HG03103 (cell line): ENCODE measurements around the gene C2orf68.
"Not testable (repeated sequence)": the region's sequence is repeated elsewhere in the genome, so short reads cannot be mapped to it uniquely, and the experiment has no call there.

Source experiments
- ATAC-seq: cut with Tn5 transposase; IDR thresholded peaks from one replicate; pipeline ENCODE4 v1.9.1; 2021; ENCODE audit warnings: low read depth; ENCODE audit not compliant: unreplicated experiment

The C2orf68 gene

DNA sequence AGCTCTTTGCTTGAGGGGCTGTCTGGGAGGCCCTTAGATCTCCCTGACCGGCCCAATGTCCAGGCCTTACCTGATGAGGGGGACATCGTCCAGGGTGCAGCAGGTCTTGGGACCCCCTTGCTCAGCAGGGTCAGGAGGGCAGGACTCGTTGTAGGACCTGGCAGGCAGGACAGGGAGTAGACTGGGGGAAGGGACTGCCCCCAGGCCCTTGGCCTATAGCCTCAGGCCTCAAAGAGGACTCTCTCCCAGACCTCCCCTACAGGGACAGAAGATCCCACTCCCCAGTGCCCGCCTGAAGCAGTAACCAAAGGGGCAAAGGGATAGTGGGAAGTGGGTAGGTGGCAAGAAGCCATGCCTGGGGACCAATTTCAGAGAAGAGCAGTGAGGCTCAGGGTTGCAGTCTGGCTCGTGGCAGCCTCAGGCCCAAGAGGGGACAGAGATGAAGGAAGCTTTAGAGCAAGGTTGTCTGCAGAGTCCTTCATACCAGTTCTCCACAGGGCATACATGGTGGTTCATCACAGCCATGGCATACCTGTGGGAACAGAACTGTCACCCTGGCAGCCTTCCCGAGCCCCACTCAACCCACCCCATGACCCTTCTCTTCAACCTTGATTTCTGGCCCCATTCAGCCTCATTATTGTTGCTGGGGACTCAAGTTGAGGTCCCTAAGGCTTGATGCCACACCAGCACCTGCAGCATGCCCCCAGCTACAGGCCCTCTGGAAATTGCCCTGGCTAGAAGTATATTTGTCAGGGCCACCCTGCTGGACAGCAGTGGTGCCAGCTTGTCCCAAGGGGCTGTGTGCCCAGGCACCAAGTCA is 10.7 kb downstream of the C2orf68 start:
- no peak for ATAC-seq

DNA sequence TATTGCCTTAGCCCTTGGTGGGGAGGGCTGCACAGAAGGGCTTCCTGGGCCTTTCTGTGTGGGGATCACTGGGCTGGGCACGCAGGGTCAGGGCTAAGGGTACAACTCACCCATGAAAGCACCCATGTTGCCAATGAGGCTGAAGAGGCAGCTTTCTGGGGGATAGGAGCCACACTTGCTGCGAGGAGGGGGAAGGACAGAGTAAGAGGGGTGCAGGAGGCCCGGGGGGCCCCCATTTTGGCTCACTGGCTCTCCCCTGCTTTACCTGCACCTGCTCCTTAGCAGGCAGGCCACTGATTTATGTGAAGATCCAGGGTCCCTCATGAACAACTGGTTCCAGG is 11.7 kb downstream of the C2orf68 start:
- no peak for ATAC-seq

DNA sequence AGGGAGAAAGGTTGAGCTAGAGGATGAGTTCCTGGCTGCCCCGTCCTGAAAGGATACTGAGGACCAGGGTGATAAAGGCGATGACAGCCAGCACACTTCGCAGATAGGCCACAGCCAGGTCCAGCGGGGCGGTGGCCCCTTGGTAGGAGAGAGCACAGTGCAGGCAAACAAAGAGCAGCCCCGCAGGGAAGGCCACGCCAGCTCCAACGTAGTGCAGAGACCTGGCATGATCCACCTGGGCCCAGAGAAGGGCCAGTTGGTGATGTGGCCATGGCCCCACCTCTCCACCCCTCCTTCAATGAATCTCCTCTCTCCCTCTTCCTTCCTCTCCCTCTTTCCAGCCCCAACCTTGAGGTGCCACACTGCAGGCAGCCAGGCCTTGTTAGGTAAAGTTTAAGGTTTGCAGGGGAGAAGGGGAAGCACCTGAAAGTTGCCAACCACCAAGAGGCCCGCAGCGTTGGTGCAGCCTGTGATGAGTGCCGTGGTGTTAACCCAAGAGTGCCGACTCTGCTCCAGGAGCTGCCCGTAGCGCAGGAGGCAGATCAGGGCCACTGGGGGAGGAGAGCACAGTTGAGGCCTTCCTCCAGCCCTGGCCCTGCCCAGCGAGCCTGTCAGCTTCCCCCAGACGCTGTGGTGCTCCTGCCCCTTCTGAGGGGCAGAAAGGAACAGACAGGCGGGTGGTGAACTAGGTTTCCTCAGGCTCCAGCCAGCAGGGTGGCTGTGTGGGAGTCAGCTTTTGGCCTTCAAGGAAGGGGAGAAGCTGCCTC is 12.2 kb downstream of the C2orf68 start:
- no peak for ATAC-seq

DNA sequence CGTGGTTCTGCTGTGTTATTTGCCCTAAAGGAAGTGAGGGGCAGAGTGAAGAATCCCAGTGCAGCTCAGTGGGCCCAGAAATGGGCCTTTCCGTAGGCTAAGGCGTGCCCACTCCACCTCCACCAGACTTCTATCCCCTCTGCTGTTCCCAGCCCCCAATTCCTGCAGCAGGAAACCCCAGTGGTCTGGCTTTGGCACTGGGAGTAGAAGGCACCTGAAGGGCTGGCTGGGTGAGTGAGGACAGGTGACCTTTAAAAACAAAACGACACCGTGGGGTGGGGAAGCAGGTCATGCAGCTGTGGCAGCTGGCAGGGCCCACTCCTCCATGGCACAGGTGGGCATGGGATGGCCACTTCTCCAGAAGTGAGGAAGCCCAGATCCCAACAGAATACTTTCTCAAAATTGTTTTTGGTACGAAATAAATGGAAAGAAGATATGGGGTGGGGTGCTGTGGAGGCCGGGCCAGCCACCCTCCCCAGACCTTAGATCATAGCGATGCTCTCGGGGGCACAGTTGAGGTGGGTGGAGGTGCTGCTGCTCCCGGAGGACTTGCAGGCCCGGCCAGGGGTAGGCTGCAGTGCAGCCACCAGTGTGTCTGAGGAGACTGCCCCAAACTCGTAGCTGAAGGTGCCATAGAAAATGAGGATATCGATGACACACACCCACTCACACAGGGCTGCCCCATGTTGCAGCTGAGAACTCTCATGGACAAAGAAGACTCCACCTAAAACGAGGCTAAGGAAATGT is 13.1 kb downstream of the C2orf68 start:
- no peak for ATAC-seq

DNA sequence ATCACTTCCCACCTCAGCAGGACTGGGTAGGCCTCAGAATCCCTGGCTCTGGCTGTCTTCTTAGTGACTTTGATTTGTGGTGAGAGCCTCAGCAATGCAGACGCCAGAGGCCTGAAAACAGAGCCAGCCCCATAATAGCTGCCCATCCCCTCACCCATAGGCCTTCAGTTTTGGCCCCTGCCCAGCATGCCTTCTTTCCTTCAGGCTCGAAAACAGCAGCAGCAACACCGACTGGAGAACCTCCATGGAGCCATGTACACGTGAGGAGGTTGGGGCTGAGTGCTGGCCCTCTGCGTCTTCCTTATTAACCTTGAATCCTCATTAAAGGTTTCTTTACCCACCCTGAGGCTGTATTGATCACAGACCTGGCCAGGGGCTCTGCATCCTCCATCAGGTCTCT is 14.6 kb downstream of the C2orf68 start:
- no peak for ATAC-seq

DNA sequence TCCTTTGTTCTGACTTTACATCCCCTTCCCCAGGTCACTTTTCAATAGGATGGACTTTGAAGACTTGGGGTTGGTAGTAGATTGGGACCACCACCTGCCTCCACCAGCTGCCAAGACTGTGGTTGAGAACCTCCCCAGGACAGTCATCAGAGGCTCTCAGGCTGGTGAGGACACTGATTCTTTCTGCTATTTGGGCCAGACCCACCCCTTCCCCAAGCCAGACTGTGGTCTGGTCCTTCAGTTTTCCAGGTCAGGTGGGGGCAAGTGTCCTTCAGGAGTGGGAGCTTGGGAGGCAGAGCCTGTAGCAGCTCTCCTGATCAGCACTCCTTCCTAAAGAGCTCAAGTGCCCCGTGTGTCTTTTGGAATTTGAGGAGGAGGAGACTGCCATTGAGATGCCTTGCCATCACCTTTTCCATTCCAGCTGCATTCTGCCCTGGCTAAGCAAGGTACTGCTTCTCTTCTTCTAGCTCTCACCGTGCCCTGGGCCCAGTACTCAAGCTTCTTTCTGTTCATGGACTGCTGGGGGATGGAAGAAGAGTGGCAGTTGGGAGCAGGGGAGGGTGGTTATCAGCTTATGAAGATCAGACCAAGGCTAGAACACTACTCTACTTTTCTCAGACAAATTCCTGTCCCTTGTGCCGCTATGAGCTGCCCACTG is 15.3 kb downstream of the C2orf68 start:
- ATAC-seq: no peak

DNA sequence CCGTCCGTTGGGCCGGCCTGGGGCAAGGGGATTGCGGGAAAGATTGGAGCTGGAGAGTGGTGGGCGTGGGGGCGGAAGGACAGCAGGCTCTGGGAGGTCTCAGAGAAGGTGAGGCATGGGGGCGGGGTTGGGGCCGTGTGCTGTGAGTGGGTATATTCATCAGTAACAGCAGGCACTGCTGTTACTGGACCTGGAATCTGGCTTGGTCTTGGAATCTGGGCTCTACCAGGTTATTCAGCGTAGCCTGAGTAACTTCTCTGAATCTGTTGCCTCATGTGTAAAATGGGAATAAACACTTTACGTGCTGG is 15.9 kb downstream of the C2orf68 start:
- no peak for ATAC-seq

DNA sequence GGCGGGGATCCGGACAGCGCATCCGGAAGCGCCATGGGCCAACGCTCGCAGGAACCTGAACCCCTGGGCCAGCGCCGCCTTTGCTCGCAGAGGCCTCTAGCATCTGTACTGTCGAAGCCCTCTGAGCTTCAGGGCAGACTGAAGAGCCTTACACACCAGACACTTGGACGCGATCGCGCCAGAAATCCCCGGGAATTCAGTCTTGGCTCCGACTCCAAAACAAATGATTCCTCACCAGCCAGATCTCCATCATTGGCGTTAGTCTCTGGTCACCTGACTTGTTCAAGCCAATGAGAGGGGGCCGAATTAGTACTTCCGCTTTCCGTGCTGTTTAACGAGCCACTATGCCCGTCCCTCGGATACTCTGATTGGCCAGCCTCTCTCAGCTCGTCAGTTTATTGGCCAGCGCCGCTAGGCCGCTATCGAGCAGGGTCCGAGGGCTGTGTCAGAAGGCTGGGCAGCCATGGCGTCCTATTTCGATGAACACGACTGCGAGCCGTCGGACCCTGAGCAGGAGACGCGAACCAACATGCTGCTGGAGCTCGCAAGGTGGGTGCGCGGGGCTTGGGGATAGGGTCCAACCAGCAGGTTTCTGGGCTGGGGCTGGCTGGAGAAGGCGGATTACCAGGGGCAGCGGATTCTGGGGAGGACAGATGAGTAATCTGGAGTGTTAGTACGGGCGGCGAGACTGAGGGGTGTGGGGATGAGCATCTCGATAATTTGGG is 16.4 kb downstream of the C2orf68 start, which contains the start of gene RNF181:
TSS of gene RNF181 (plus strand) at position 445 of the 725 bp plus-strand sequence. CDS start at position 464, 19 bp downstream.
- ATAC-seq: peak; percentile 99

DNA sequence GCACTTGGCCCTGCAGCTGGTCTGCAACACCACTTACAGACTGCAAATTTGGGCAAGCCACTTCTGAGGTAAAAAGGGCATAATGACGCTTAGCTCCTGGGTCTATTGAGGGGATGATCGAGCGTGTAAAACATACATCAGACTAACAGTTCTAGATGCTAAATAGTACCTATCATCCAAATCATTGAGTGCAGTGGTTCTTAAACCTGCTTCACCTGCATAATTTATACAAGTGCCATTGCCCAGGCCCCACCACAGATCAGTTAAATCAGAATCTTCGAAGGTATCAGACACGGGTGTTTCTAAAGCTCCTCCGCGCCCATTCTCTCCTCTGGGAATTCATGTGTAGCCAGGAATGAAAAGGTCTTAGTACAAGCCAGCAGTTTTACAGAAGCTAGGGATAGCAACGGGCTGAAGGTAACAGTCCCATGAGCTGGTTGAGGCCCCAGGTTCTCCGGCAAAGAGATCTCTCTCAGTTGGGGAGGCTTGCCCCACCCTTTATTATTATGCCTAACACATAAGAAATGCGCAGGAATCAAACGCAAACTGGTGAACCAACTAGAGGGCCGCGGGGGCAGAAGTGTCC is 17.1 kb downstream of the C2orf68 start:
- ATAC-seq: no peak

DNA sequence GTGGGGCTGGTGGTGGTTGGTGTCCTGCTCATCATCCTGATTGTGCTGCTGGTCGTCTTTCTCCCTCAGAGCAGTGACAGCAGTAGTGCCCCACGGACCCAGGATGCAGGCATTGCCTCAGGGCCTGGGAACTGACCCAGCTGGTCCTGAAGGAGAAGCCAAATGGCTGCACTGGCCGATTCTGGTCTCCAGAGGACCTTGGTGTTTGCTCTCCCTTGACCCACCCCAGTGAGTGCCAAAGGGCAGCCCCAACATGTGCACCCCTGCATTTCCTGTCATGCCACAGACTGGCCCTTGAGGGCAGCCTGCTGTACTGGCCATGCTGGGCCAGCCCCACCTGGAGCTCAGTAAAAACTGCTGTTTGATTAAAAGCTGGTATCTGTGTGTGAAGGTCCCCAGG is 18.8 kb downstream of the C2orf68 start:
- no peak for ATAC-seq

DNA sequence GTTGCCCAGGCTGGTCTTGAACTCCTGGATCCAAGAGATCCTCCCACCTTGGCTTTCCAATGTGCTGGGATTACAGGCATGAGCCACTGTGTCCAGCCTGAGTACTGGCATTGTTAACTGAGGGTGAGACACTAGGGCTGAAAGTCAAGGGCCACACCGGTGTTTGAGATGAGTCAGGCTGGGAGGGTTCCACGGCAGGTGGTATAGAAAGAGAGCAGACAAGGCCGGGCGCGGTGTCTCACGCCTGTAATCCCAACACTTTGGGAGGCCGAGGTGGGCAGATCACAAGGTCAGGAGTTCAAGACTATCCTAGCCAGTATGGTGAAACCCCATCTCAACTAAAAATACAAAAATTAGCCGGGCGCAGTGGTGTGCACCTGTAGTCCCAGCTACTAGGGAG is 19.6 kb downstream of the C2orf68 start:
- not testable (repeated sequence) for ATAC-seq

DNA sequence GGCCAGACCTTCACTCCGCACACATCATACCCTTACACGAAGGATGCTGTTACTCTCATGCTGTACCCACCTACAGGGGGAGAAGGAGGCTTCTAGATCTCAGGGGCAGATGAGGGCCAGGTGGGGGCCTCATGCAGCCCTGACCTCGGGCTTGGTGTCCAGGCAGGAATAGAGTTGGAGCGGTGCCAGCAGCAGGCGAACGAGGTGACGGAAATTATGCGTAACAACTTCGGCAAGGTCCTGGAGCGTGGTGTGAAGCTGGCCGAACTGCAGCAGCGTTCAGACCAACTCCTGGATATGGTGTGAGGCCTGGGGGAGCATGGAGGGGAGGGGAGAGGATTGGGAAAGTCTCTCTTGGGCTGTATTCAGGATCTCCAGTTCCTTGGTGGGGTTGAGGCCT is 20.3 kb downstream of the C2orf68 start:
- no peak for ATAC-seq

DNA sequence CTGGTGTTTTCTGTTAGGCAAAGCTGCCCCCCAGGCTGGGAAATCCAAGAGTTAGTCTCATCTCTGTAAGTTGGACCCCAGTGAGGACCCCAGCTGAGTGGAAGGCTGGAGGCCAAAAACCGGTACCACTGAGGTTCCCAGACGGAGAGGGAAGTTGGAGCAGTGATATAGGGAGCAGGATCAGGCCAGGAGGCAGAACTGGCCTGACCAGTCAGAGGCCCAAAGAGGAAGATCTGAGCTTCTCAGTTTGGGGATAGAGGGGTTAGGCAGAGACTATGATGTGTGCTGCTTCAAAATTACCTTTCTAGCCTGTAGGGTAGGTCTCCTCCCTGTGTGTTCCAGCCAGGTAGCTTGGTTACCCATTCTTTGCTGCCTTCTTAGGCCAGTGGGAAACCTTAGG is 20.9 kb downstream of the C2orf68 start:
- ATAC-seq: no peak

DNA sequence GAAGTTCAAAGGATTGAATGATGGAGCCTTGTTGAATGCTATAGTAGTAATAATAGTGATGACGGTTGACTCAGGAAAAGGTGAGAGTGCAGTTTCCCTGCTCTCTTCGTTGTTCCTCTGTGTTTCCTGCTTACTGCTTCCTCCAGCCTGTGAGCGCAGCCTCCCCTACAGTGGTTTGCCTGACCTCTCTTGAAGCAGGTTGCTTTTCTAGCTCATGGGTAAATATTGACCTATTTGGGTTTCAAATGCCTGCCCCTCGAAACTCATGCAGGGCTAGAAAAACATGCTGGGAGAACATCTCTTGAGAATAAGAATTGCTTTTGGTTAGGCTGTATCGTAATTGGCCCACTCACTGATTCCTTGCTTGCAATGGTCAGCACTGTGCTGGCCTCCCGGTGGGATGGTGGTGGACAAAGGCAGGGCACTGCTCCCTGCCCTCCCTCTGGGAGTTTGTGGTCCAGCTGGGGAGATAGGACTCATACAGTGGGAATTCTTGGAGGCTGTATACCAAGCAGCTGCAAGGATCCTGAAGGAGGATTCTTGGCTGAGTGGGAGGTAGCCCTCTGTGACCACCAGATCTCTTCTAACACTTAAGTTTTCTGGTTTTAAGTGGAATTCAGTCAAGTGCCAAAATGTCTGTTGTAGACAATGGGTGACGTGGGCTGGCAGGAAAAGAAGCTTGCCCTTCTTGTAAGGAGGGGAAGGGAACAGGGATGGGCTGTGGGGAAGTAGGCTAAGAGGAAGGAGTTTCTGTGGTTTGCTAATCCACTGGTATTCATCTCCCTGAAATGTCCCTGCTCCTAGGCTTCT is 21.7 kb downstream of the C2orf68 start:
- ATAC-seq: no peak

DNA sequence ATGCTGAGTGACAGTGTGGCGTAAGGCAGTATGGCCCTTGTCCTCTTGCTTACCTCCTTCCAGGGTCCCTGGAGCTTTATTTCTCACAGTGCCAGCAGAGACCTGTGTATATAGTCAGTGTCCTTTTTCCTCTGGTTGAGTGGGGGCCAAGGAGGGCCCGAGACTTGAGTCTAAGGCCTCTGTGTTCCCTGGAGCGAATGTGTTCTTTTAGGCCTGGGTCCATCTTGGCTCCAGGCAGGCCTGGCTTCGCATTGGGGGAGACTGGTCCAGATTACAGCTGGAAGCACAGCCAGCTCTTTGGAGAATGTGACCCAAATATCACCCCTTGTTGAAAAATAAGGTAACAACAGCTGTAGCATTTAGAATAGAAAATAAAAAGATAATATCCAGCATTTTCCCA is 22.7 kb downstream of the C2orf68 start:
- no peak for ATAC-seq

DNA sequence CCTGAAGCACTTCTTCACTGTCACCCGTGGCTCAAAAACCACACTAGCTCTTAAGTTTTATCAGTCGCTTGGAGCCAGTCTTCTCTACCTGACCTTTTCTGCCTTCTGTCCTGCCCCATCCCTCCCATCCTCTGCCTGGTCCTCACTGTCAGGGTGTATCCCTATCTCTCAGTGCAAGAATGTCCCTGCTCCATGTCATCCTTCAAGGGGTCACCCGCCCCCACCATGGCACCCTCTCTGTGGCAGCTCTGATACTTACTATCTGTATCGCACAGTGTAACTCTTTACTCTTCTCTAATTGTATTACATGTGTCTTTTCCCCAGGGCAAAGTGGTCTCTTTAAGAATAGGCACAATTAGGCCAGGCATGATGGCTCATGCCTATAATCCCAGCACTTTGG is 23.2 kb downstream of the C2orf68 start:
- ATAC-seq: no peak

DNA sequence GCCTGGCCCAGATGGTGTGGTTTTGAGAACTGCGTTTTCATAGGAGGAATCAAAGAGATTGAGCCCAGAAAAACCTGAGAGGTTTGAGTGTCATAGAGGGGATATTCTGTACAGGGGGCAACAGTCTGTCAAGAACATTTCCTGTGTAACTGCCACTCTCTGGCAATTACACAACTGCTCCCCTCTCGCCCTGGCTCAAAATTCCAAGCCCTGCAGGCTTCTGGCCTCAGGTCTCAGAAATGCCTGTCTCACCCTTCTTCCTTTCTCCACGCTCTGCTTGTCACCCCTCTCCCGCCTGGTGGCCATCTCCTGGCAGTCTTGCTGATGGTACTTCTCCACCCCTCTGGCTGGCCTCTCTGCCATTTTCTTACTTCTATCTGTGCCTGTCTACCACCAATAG is 23.6 kb downstream of the C2orf68 start:
- no peak for ATAC-seq

DNA sequence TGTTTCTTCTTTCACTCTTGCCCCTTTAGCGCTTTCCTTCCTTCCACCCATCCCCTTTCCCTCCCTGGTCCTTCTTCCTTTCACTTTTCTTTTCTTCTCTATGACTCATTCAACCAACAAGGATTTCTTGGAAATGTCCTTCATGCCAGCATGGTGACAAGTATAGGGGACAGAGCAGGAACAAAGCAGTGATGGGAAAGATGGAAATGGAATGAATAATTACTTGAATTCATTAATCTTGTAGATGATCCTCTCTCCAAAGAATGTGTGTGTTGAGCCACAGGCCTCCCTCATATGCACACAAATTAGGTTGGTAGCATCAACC is 26.1 kb downstream of the C2orf68 start:
- no peak for ATAC-seq
